HEK293 (cell line): ENCODE measurements around the gene SPEF1.

ENCODE experiments used
- CTCF ChIA-PET: fragments of 350-600 bp; formaldehyde crosslinking; extraction: SDS; loops from one replicate; lab custom pipeline; 2021; ENCODE audit warnings: antibody characterized with exemption; lab: Yijun Ruan, JAX
- POLR2A ChIA-PET: fragments of 300-600 bp; formaldehyde crosslinking; extraction: SDS; loops from one replicate; lab custom pipeline; 2020; ENCODE audit warnings: antibody characterized with exemption, inconsistent platforms; lab: Yijun Ruan, JAX
- H3K27ac ChIP-seq: fragments of 200-500 bp; sonication (Bioruptor generic); 2 replicates; pipeline ENCODE4 v1.5.1; 2014; ENCODE audit warnings: low read depth, low read length, control low read depth, inconsistent platforms; ENCODE audit errors: extremely low read depth
- H3K36me3 ChIP-seq, 2 experiments: fragments of 200-500 bp in 1 of 2; sonication (Bioruptor generic) in 1 of 2; 1 replicate in 1 of 2; 2 replicates in 1 of 2; pipeline ENCODE4 v1.5.1; 2014 to 2017; ENCODE audit warnings: inconsistent platforms in 2 of 2, low read length in 2 of 2; ENCODE audit not compliant: control insufficient read depth in 2 of 2, insufficient read depth in 1 of 2
- H3K4me1 ChIP-seq: fragments of 200-500 bp; sonication (Bioruptor generic); 2 replicates; pipeline ENCODE4 v1.5.1; 2014; ENCODE audit warnings: mild to moderate bottlenecking, low read length, inconsistent platforms; ENCODE audit not compliant: control insufficient read depth, insufficient read depth
- H3K4me3 ChIP-seq: 2 replicates; pipeline ENCODE4 v1.5.1; 2011; ENCODE audit warnings: low read depth, mild to moderate bottlenecking, control low read depth, low read length, moderate library complexity
- H3K9me3 ChIP-seq: fragments of 200-500 bp; sonication (Bioruptor generic); 2 replicates; pipeline ENCODE4 v1.5.1; 2014; ENCODE audit warnings: low read depth, low read length, inconsistent platforms; ENCODE audit not compliant: control insufficient read depth, insufficient read depth
- CTCF ChIP-seq: fragments of 450-650 bp; formaldehyde crosslinking; IDR thresholded peaks from 2 replicates; pipeline ENCODE4 v1.5.1; 2016; ENCODE audit warnings: missing biosample characterization, missing genetic modification characterization
- FEZF1 ChIP-seq: fragments of 450-650 bp; formaldehyde crosslinking; IDR thresholded peaks from 2 replicates; pipeline ENCODE4 v1.5.1; 2016; ENCODE audit warnings: missing biosample characterization, missing genetic modification characterization
- GLIS1 ChIP-seq: fragments of 450-650 bp; formaldehyde crosslinking; IDR thresholded peaks from 2 replicates; pipeline ENCODE4 v1.5.1; 2016; ENCODE audit warnings: missing biosample characterization, missing genetic modification characterization
- GLIS2 ChIP-seq: fragments of 450-650 bp; formaldehyde crosslinking; IDR thresholded peaks from 2 replicates; pipeline ENCODE4 v1.5.1; 2016; ENCODE audit warnings: missing biosample characterization, missing genetic modification characterization
- HOXA7 ChIP-seq: sonication (generic); formaldehyde crosslinking; IDR thresholded peaks from 2 replicates; pipeline ENCODE4 v1.8.1; 2022; ENCODE audit warnings: missing genetic modification reagents, borderline replicate concordance
- SCRT2 ChIP-seq: fragments of 450-650 bp; formaldehyde crosslinking; IDR thresholded peaks from 2 replicates; pipeline ENCODE4 v1.5.1; 2016; ENCODE audit warnings: missing biosample characterization, missing genetic modification characterization
- WT1 ChIP-seq: fragments of 450-650 bp; formaldehyde crosslinking; IDR thresholded peaks from 2 replicates; pipeline ENCODE4 v1.5.1; 2016; ENCODE audit warnings: missing biosample characterization, missing genetic modification characterization
- ZNF184 ChIP-seq: fragments of 450-650 bp; IDR thresholded peaks from 2 replicates; pipeline ENCODE4 v1.5.1; 2018; ENCODE audit warnings: missing biosample characterization, mild to moderate bottlenecking, missing genetic modification characterization
- ZNF274 ChIP-seq, 2 experiments: fragments of 200-500 bp in 1 of 2; fragments of 450-650 bp in 1 of 2; sonication (Bioruptor generic) in 1 of 2; formaldehyde crosslinking in 1 of 2; IDR thresholded peaks; 2 replicates each; pipeline versions ENCODE4 v1.5.1 to v1.6.1; 2014 to 2016; ENCODE audit warnings: borderline replicate concordance in 1 of 2, inconsistent platforms in 1 of 2, low read length in 1 of 2, missing biosample characterization in 1 of 2, missing genetic modification characterization in 1 of 2
- ZNF280D ChIP-seq: fragments of 450-650 bp; formaldehyde crosslinking; IDR thresholded peaks from 2 replicates; pipeline ENCODE4 v1.5.1; 2016; ENCODE audit warnings: missing biosample characterization, missing genetic modification characterization
- ZNF311 ChIP-seq: fragments of 450-650 bp; formaldehyde crosslinking; IDR thresholded peaks from 2 replicates; pipeline ENCODE4 v1.5.1; 2017; ENCODE audit warnings: missing biosample characterization, missing genetic modification characterization, borderline replicate concordance
- ZNF394 ChIP-seq: fragments of 450-650 bp; formaldehyde crosslinking; IDR thresholded peaks from 2 replicates; pipeline ENCODE4 v1.5.1; 2016; ENCODE audit warnings: missing biosample characterization, missing genetic modification characterization, mild to moderate bottlenecking, moderate library complexity, borderline replicate concordance
- ZNF560 ChIP-seq: fragments of 450-650 bp; formaldehyde crosslinking; IDR thresholded peaks from 2 replicates; pipeline ENCODE4 v1.5.1; 2017; ENCODE audit warnings: missing biosample characterization, missing genetic modification characterization, borderline replicate concordance
- ZNF776 ChIP-seq: fragments of 450-650 bp; formaldehyde crosslinking; IDR thresholded peaks from 2 replicates; pipeline ENCODE4 v1.5.0; 2017; ENCODE audit warnings: missing biosample characterization, missing genetic modification characterization, borderline replicate concordance
- TF ChIP-seq, protein P1 (sequence below): fragments of 450-650 bp; formaldehyde crosslinking; IDR thresholded peaks from 2 replicates; pipeline ENCODE4 v1.5.1; 2016; ENCODE audit warnings: missing biosample characterization, missing genetic modification characterization
- TF ChIP-seq, protein P2 (sequence below): fragments of 450-650 bp; formaldehyde crosslinking; IDR thresholded peaks from 2 replicates; pipeline ENCODE4 v1.5.1; 2016; ENCODE audit warnings: missing biosample characterization, missing genetic modification characterization
- TF ChIP-seq, protein P3 (sequence below): fragments of 450-650 bp; formaldehyde crosslinking; IDR thresholded peaks from 2 replicates; pipeline ENCODE4 v1.5.1; 2016; ENCODE audit warnings: missing biosample characterization, missing genetic modification characterization

The SPEF1 gene

DNA sequence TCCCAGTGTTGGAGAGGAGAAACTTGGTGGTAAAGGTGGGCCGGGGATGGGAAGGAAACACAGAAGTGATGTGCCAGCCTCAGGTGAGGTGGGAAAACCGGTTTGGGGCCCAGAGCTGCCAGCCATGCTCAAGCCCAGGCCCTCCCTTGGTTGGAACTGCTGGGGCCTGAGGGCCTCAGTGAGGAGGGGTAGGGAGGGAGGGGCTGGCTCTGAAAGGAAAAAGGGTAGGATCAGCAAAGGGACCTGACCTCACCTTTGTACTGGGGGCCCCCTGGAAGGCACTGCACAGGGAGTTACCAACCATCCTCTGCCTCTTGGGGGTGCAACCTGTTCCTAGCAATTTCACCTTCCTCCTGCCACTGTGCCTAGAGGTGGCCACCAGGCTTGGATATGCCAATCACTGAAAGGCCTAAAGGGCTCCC, 1.8 kb upstream of the SPEF1 start:
- CTCF ChIA-PET = interaction anchor here (1.4 to 10.3 kb wide), 3 partner anchors 30 to 63 kb away, joined by 3 to 142 read pairs (median 10); partner anchors contain the start of gene AP5S1
- POLR2A ChIA-PET = interaction anchor here (0.5 to 3.3 kb wide), 3 partner anchors 15 to 68 kb away, joined by 3 to 33 read pairs (median 5); partner anchors contain the start of gene ADISSP

GRCh38 chr20:3782597-3782996, 1.3 kb upstream of the SPEF1 start:
- H3K4me1 ChIP-seq = peaks cover 15% of the 10 kb centered on the region; the same call in 1 of the 2 replicates

More for the DNA sequence above, 1.8 kb upstream of the SPEF1 start:
- TF ChIP-seq ZNF776 (tag by site-specific recombination) (no peak), GLIS1 (tag by site-specific recombination) (peak; percentile 25; the same call in 1 of the 2 replicates), ZNF274 (IDR thresholded peaks at IDR 0.05; ENCODE audit: low read length) (no peak), ZNF274 (tag by site-specific recombination; IDR thresholded peaks at IDR 0.05; ENCODE audit: borderline replicate concordance) (no peak), SCRT2 (no peak), GLIS2 (tag by site-specific recombination) (peak; percentile 12; the same call in 1 of the 2 replicates)
- TF ChIP-seq, protein P1, sequence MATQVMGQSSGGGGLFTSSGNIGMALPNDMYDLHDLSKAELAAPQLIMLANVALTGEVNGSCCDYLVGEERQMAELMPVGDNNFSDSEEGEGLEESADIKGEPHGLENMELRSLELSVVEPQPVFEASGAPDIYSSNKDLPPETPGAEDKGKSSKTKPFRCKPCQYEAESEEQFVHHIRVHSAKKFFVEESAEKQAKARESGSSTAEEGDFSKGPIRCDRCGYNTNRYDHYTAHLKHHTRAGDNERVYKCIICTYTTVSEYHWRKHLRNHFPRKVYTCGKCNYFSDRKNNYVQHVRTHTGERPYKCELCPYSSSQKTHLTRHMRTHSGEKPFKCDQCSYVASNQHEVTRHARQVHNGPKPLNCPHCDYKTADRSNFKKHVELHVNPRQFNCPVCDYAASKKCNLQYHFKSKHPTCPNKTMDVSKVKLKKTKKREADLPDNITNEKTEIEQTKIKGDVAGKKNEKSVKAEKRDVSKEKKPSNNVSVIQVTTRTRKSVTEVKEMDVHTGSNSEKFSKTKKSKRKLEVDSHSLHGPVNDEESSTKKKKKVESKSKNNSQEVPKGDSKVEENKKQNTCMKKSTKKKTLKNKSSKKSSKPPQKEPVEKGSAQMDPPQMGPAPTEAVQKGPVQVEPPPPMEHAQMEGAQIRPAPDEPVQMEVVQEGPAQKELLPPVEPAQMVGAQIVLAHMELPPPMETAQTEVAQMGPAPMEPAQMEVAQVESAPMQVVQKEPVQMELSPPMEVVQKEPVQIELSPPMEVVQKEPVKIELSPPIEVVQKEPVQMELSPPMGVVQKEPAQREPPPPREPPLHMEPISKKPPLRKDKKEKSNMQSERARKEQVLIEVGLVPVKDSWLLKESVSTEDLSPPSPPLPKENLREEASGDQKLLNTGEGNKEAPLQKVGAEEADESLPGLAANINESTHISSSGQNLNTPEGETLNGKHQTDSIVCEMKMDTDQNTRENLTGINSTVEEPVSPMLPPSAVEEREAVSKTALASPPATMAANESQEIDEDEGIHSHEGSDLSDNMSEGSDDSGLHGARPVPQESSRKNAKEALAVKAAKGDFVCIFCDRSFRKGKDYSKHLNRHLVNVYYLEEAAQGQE (tag by site-specific recombination) = no peak
- TF ChIP-seq, protein P2, sequence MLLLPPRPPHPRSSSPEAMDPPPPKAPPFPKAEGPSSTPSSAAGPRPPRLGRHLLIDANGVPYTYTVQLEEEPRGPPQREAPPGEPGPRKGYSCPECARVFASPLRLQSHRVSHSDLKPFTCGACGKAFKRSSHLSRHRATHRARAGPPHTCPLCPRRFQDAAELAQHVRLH (tag by site-specific recombination) = no peak
- peaks cover 0 to 21% of the 10 kb centered on the region in 2 experiments; a peak in 2 of 3 replicates for H3K36me3 ChIP-seq
- H3K27ac ChIP-seq = peak overlapping the region; percentile 30; the same call in 1 of the 2 replicates
- no peak overlapping the region for H3K4me3 ChIP-seq
- no peaks in the 10 kb centered on the region for H3K9me3 ChIP-seq
- H3K4me1 ChIP-seq = peaks cover 15% of the 10 kb centered on the region; the same call in 1 of the 2 replicates

GRCh38 chr20:3778976-3779375, 2.3 kb downstream of the SPEF1 start:
- Histone ChIP-seq H3K36me3 (peaks cover 0 to 4% of the 10 kb centered on the region in 2 experiments; a peak in 2 of 3 replicates), H3K4me1 (0 out of 2 replicates have a peak, but pooled peaks cover 2% of the 10 kb centered on the region), H3K4me3 (no peak overlapping the region), H3K27ac (no peak overlapping the region), H3K9me3 (no peaks in the 10 kb centered on the region)
- ChIA-PET CTCF (interaction anchor here (0.6 to 2.9 kb wide), 8 partner anchors 9 to 215 kb away, joined by 3 to 12 read pairs (median 4); partner anchors contain the start of genes ADAM33, ADISSP and AP5S1), POLR2A (interaction anchor here (1.1 to 2.9 kb wide), 3 partner anchors 11 to 17 kb away, joined by 4 to 36 read pairs (median 5); partner anchors contain the start of genes ADISSP and CDC25B)
- TF ChIP-seq ZNF184 (tag by site-specific recombination) (no peak), CTCF (no peak), SCRT2 (no peak), HOXA7 (CRISPR knock-in tag) (no peak), FEZF1 (tag by site-specific recombination) (no peak), ZNF311 (tag by site-specific recombination) (no peak), ZNF280D (tag by site-specific recombination) (no peak), WT1 (tag by site-specific recombination) (no peak)

More at GRCh38 chr20:3782597-3782996, 1.3 kb upstream of the SPEF1 start:
- ChIA-PET CTCF (interaction anchor here (1.2 to 10.3 kb wide), 5 partner anchors 30 to 73 kb away, joined by 3 to 142 read pairs (median 9); partner anchors contain the start of gene AP5S1), POLR2A (interaction anchor here (0.5 to 3.3 kb wide), 4 partner anchors 15 to 69 kb away, joined by 3 to 33 read pairs (median 5); partner anchors contain the start of gene ADISSP)
- TF ChIP-seq ZNF394 (tag by site-specific recombination) = peak; percentile 86
- TF ChIP-seq, protein P3, sequence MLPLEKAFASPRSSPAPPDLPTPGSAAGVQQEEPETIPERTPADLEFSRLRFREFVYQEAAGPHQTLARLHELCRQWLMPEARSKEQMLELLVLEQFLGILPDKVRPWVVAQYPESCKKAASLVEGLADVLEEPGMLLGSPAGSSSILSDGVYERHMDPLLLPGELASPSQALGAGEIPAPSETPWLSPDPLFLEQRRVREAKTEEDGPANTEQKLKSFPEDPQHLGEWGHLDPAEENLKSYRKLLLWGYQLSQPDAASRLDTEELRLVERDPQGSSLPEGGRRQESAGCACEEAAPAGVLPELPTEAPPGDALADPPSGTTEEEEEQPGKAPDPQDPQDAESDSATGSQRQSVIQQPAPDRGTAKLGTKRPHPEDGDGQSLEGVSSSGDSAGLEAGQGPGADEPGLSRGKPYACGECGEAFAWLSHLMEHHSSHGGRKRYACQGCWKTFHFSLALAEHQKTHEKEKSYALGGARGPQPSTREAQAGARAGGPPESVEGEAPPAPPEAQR (tag by site-specific recombination) = no peak
- TF ChIP-seq ZNF560 (tag by site-specific recombination) = no peak
- Histone ChIP-seq H3K36me3 (peaks cover 0 to 21% of the 10 kb centered on the region in 2 experiments; a peak in 2 of 3 replicates), H3K9me3 (no peaks in the 10 kb centered on the region), H3K4me3 (no peak overlapping the region), H3K27ac (peak overlapping the region; percentile 30; the same call in 1 of the 2 replicates)
